K562 (cell line): ENCODE results near the gene CAPN10. TPM values are rescaled to one million over a fixed set of nuclear protein-coding genes. Genes with fewer than 3 reads are reported as not detected.
A peak's percentile ranks its signal among the peaks of the same experiment; 100 is the strongest.

Experiments used
- ATF1 ChIP-seq, 2 experiments: fragments of 450-650 bp in 1 of 2; IDR thresholded peaks; 2 replicates each; pipeline ENCODE4 v1.6.1; 2016; ENCODE audit warnings: missing compliant biosample characterization in 1 of 2, missing genetic modification characterization in 1 of 2
- CGGBP1 ChIP-seq: fragments of 250-450 bp; sonication (Bioruptor Pico); IDR thresholded peaks from 2 replicates; pipeline ENCODE4 v1.9.0; 2021; ENCODE audit warnings: mild to moderate bottlenecking
- CTCFL ChIP-seq: IDR thresholded peaks from 2 replicates; pipeline ENCODE4 v1.6.1; 2011; ENCODE audit warnings: borderline replicate concordance, low read depth, mild to moderate bottlenecking, moderate library complexity, low read length; ENCODE audit not compliant: insufficient read depth, poor library complexity, severe bottlenecking
- EP400 ChIP-seq: fragments of 450-650 bp; IDR thresholded peaks from 2 replicates; pipeline ENCODE4 v1.6.1; 2017; ENCODE audit warnings: antibody characterized with exemption, mild to moderate bottlenecking, moderate library complexity
- HDAC1 ChIP-seq, 2 experiments: fragments of 450-650 bp; IDR thresholded peaks; 2 replicates each; pipeline ENCODE4 v1.6.1; 2016 to 2017; ENCODE audit warnings: inconsistent platforms in 1 of 2, mild to moderate bottlenecking in 1 of 2, moderate library complexity in 1 of 2
- IRF9 ChIP-seq: fragments of 450-650 bp; IDR thresholded peaks from 2 replicates; pipeline ENCODE4 v1.6.1; 2016; ENCODE audit warnings: missing biosample characterization, missing genetic modification characterization
- KDM4B ChIP-seq, 2 experiments: fragments of 450-650 bp in 1 of 2; sonication (generic) in 1 of 2; IDR thresholded peaks; 2 replicates each; pipeline ENCODE4 v1.6.1; 2016 to 2017; ENCODE audit warnings: borderline replicate concordance in 2 of 2, antibody characterized with exemption in 1 of 2, low read depth in 1 of 2, mild to moderate bottlenecking in 1 of 2
- NFE2 ChIP-seq: IDR thresholded peaks from 2 replicates; pipeline ENCODE4 v1.6.1; 2014; ENCODE audit warnings: antibody characterized with exemption, low read depth
- RBFOX2 ChIP-seq: fragments of 200-400 bp; formaldehyde crosslinking; IDR thresholded peaks from 2 replicates; pipeline ENCODE4 v1.6.1; 2017; ENCODE audit warnings: low read depth, mild to moderate bottlenecking, low read length, moderate library complexity
- SAFB ChIP-seq: fragments of 200-400 bp; formaldehyde crosslinking; IDR thresholded peaks from 2 replicates; pipeline ENCODE4 v1.6.1; 2017; ENCODE audit warnings: low read depth, low read length, borderline replicate concordance
- SETDB1 ChIP-seq: IDR thresholded peaks from one replicate; pipeline ENCODE4 v1.6.1; 2012; ENCODE audit warnings: low read length, control low read depth, inconsistent platforms
- SMARCA4 ChIP-seq: fragments of 450-650 bp; IDR thresholded peaks from 2 replicates; pipeline ENCODE4 v1.6.1; 2016
- STAG1 ChIP-seq: sonication (generic); formaldehyde crosslinking; IDR thresholded peaks from 2 replicates; pipeline ENCODE4 v1.5.0; 2020; ENCODE audit warnings: missing genetic modification reagents, borderline replicate concordance
- TBL1XR1 ChIP-seq, 2 experiments: IDR thresholded peaks; 2 replicates each; pipeline ENCODE4 v1.6.1; 2012; ENCODE audit warnings: improper control_type of control experiment in 2 of 2, low read length in 2 of 2, mild to moderate bottlenecking in 1 of 2
- THRAP3 ChIP-seq: fragments of 450-650 bp; IDR thresholded peaks from 2 replicates; pipeline ENCODE4 v1.6.1; 2016; ENCODE audit warnings: mild to moderate bottlenecking, inconsistent platforms, borderline replicate concordance
- YY1 ChIP-seq, 3 experiments: IDR thresholded peaks; 2 replicates each; pipeline ENCODE4 v1.6.1; 2011; ENCODE audit warnings: low read length in 2 of 3, mild to moderate bottlenecking in 2 of 3, moderate library complexity in 2 of 3, borderline replicate concordance in 1 of 3, control low read depth in 1 of 3, low read depth in 1 of 3; ENCODE audit not compliant: insufficient read depth in 3 of 3, insufficient replicate concordance in 2 of 3, control insufficient read depth in 1 of 3, insufficient read length in 1 of 3; ENCODE audit errors: extremely low read depth in 1 of 3
- ZBTB33 ChIP-seq: sonication (generic); formaldehyde crosslinking; IDR thresholded peaks from 2 replicates; pipeline ENCODE4 v1.8.1; 2023; ENCODE audit warnings: mild to moderate bottlenecking, missing genetic modification reagents
- ZNF561 ChIP-seq: fragments of 450-650 bp; formaldehyde crosslinking; conservative IDR thresholded peaks from 2 replicates; pipeline ENCODE4 v1.4.0; 2020; ENCODE audit warnings: mild to moderate bottlenecking, moderate library complexity
- polyA plus RNA-seq, 8 experiments: library from polyadenylated mRNA; depleted of rRNA in 4 of 8; stranded (reverse) in 5 of 8; unstranded in 3 of 8; fragments of >200 nt; fragmentation: Nextera tagmentation in 2 of 8; fragmentation: Illumina TruSeq in 1 of 8; extraction: Ambion mirVana in 2 of 8; extraction: Trizol in 1 of 8; gene quantifications; 2 replicates each; pipeline versions ENCODE4 v1.2.1 to v1.2.3, GENCODE V29; 2011 to 2014; ENCODE audit warnings: inconsistent platforms in 1 of 8, missing spikeins in 1 of 8
- total RNA-seq, 7 experiments: library from RNA; depleted of rRNA in 6 of 7; stranded (reverse); fragments of >200 nt in 6 of 7; fragmentation: Illumina TruSeq in 2 of 7; extraction: Trizol in 2 of 7; gene quantifications; 2 replicates each; pipeline versions ENCODE4 v1.2.1 to v1.2.3, GENCODE V29; 2011 to 2021; ENCODE audit warnings: low replicate concordance in 1 of 7

Gene CAPN10
- total and polyA plus RNA-seq, 9 of the 15 experiments (the other 6 are each of a cell fraction or from before 2014, with no cell fraction given) = 0.08 to 26.1 (median 8.4) TPM

GRCh38 chr2:240565333-240566202 lies 21.0 kb upstream of the CAPN10 start (continued):
- TF ChIP-seq YY1 (IDR thresholded peaks at IDR 0.05; ENCODE audit: borderline replicate concordance in 1 of 3, control insufficient read depth in 1 of 3, extremely low read depth in 1 of 3, insufficient read depth in 3 of 3, insufficient read length in 1 of 3, insufficient replicate concordance in 2 of 3, low read depth in 1 of 3, low read length in 2 of 3) (peak in 1 of 3 experiments; percentile 22), ZBTB33 (CRISPR knock-in tag) (0 out of 2 replicates have a peak, but pooled peaks have one; percentile 2), EP400 (peak; percentile 81), SAFB (no peak), KDM4B (IDR thresholded peaks at IDR 0.05; ENCODE audit: borderline replicate concordance in 2 of 2, low read depth in 1 of 2) (no peak), STAG1 (no peak), TBL1XR1 (IDR thresholded peaks at IDR 0.05; ENCODE audit: low read length in 2 of 2) (peak in 1 of 2 experiments; percentile 66; a peak in 1 of 4 replicates), SMARCA4 (peak; percentile 92), CGGBP1 (no peak), ATF1 (CRISPR knock-in tag; IDR thresholded peaks at IDR 0.05) (no peak), ATF1 (tag; IDR thresholded peaks at IDR 0.05) (peak; percentile 50), NFE2 (peak; percentile 62; the same call in 1 of the 2 replicates), HDAC1 (IDR thresholded peaks at IDR 0.05) (peak in 1 of 2 experiments; percentile 70; a peak in 1 of 4 replicates), RBFOX2 (peak; percentile 90), THRAP3 (0 out of 2 replicates have a peak, but pooled peaks have one; percentile 16), ZNF561 (0 out of 2 replicates have a peak, but pooled peaks have one; percentile 43), CTCFL (no peak), SETDB1 (no peak), IRF9 (tag) (0 out of 2 replicates have a peak, but pooled peaks have one; percentile 33)
